NCI-H526 treated with DMSO at 0.1 percent for 48 hours (cell line): ENCODE data around the gene ZNF778.
"Not testable (repeated sequence)": the region's sequence is repeated elsewhere in the genome, so short reads cannot be mapped to it uniquely, and the experiment has no call there.

Source experiments
- DNase-seq: peaks from one replicate; lab custom pipeline; 2025; lab: John Stamatoyannopoulos, UW

Gene ZNF778

DNA sequence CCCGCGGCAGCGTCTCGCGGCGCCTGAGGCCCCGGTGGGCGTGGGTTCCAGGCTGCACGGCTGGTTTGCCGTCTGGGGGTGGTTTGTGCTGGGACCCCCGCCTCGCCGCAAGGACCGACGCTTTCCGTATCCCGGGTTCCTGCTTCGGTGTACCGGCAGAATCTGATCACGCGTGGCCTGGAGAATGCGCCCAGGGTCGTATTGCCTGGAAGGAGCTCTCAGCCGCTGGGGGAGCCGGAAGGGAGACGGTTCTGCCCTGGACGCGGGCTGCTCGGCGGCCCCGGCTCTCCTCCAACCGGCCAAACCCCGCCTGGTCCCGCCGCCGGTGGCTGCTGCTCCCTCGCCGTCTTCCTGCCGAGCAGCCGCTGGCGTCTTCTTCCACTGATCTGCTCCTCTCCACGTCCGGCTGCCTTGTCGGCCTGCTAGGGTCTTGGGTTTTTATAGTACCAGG lies 39.8 kb downstream of the ZNF778 start:
- DNase-seq, result no peak

DNA sequence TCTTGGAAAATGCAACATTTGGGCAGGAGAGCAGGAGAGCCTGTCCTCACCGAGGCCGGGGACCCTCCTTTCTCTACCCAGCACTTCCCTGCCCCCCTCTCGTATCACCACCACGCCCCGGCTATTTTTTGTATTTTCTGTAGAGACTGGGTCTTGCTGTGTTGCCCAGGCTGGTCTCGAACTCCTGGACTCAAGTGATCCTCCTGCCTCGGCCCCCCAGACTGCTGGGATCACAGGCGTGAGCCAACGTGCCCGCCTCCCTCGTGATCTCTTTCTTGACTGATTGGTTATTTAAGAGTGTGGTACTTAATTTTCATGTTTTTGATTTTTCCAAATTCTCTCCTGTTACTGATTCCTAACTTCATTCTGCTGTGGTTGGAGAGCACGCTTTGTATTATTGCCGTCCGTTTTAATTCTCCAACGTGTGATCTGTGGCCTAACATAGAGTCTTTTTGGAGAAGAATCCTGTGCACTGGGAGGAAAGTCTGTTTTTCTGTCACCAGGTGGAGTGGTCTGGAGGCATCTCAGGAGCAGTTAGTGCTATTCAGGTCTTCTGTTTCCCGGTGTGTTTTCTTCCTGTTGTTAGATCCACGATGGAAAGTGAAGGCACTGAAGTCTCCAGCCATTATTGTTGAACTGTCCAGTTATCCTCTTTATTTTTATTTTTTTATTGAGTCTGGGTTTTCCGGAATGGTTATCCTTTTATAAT lies 40.4 kb downstream of the ZNF778 start:
- DNase-seq, result no peak

DNA sequence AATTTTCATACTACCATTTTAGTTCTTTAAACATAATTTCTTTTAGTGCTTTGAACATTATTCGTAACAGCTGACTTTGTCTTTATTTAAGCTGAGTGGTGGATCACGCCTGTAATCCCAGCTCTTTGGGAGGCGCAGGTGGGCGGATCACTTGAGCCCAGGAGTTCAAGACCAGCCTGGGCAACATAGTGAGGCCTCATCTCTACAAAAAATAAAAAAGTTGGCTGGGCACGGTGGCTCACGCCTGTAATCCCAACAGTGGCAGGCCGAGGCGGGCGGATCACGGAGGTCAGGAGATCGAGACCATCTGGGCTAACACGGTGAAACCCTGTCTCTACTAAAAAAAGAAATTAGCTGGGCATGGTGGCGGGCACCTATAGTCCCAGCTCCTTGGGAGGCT lies 42.4 kb downstream of the ZNF778 start:
- not testable (repeated sequence) for DNase-seq

DNA sequence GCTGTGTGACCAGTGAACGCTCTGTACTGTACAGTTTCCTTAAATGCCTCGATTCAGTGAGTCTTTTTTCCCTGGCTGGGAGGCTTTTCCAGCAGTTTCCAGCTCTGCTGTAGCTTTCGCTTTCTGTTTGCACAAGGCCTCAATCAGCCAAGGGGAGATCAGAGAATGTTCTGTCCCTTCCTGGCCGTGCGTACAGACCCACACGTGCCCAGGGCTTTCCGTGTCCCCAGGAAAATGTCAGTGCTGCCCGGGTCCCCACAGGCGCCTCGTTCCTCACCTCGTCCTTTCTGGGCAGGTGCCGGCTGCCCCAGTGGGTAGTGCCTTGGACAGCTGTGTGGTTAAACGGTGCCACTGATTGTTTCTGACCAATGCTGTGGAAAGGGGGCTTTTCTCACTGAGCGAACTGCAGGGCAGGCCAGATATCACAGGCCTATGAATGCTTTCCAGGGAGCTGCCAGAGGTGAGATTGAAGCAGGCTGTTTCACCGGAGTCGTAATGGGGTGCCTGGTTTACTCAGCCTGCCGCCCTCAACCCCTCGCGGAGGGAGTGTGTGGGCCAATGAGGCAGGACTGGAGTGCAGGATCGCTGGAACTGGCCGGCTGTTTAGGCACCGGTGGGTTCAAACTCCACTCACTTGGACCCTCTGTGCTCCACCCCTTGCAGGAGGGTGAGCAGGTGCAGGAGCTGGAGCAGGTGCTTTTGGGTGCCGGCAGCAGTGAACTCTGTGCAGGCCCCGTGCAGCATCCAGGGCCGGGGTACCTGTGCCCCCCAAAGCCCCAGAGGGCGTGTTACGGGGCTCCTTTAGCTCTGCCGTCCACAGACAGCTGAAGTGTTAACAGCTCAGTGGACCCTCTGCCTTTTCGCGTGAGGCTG lies 44.4 kb downstream of the ZNF778 start:
- DNase-seq, result no peak

DNA sequence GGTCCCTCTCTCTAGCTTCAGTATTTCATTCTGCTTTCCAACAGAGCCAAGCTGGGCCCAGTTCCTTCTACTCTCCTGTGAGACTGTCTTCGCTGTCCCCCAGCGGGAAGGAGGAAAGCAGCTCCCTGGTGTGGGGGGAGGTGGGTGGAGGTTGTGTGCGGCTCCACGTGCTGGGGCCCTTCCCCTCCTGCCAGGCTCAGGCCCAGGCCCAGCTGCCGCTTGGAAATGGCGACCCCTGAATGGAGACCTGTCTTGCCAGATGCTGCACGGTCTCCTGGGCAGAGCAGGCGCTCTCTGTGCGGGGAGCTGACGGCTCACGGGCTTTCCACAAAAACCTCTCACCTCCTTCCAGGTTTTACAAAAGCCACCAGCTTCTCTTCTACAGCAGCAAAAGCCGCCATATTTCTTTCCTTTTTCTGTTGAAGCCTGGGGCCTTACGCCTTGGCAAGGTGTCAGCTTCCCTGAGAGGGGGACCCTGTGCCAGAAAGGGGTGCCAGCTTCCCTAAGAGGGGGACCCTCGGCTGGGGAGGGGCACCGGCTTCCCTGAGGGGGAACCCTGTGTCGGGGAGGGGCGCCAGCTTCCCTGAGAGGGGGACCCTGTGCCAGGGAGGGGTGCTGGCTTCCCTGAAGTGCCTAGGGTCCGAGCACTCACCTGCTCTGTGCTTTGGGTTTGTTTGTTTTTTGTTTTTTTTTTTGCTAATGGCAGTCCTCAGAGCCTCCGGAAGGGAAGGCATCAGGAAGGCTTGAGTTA lies 47.5 kb downstream of the ZNF778 start:
- no peak for DNase-seq

DNA sequence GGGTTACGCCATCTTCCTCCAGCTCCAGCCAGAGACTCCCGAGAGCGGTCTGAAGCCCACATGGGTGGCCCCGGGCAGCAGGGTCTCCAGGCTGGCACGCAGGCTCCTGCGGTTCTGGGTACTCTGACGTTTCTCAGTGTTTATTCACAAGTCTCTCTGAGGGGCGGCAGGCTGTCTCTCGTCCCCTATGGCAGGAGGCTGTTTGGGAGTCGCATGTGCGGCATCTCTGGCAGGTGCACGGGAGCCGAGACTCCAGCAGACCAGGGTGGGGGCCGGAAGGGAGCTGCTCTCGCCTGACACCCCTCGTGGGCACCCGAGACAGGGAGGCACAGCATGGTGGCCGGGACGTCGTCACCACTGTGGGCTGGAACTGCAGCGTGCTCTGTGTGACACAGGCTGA lies 48.1 kb downstream of the ZNF778 start:
- DNase-seq, result no peak

DNA sequence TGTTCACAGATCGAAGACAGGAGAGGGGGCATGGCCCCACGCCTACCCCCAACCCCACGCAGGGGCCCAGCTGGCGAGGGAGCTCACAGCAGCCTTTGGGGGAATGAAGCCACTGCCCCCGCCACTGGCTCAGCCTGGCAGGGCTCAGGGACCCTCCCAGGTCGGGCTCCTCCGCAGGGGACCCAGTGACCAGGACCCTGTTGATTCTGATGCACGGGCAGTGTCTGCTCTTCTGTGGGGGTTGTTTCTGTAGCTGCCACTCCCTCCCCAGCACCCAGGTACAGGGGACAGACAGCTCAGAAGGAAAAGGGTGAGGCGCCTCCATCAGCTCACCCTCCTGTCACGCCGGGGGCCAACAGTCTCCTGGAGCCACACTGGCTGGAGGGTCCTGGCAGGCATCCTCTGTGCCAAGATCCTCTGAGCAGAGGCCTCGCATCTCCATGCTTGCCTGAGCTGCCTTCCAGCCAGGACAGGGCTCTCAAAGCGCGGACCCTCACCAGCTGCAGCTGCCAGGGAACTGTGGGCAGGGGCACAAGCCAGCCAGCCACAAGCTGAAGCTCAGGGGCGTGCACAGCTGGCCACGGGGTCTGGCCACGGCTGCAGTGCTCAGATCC lies 49.1 kb downstream of the ZNF778 start:
- no peak for DNase-seq

DNA sequence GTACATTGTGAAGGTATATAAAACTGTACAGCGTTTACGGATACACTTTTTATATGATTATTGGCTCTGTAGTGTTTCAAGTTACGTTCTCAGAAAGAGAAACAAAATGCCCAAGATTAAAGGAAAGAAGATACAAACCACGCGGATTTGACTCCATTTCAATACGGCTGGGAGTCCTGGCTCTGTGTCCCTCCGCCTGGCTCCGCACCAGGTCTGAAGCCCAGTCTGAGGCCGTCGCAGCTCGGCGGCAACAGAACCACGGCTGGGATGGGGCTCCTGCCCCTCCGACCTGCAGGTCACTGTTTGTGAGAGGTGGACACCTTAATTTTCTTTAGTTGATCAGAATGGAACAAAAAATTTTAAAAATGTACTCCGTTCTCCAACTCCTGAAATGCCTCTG lies 50.2 kb downstream of the ZNF778 start:
- not testable (repeated sequence) for DNase-seq

DNA sequence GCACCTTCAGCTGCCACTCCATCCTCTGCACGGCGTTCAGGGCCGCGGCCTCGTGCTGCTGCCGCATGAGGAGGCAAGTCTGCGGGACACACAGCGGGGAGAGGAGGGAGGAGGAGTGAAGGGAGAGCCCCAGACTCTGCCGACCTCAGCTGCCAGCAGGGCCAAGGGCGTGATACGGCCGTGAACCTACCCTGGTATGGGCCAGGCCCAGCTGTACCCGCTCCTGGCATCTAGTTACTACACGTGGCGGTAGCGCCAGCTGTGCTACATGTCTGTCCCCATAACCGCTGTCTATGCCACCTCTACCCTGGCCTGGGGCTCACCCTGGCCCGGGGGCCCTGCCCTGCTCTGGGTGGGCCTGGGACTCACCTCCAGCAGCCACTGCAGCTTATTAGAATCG lies 51.1 kb downstream of the ZNF778 start:
- no peak for DNase-seq

DNA sequence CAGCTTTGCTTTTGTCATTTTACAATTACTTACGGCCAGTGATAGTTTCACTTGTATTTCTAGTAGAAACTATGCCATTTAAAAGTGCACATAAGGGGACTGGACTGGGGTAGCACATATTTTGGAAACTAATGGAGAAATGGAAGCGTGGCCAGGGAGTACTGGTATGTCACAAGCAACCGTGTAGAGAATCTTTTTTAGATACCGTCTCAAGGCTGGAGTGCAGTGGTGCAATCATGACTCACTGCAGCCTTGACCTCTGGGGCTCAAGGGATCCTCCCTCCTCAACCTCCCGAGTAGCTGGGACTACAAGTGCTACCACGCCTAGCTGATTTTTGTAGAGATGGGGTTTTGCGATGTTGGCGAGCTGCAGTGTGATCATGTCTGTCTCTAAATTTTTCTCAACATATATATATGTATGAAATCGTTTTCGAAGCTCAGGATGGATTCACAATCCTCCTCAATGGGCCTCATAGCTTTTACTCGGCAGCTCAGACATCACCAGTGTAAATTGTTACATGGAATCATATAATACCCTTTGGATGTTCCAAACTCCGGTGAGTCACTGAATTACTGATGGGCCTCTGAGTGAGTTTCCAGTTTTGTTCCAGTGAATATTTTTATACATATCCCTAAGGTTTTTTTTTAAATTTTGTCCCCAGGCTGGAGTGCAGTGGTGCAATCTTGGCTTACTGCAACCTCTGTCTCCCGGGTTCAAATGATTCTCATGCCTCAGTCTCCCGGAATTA lies 51.7 kb downstream of the ZNF778 start:
- DNase-seq, result no peak

DNA sequence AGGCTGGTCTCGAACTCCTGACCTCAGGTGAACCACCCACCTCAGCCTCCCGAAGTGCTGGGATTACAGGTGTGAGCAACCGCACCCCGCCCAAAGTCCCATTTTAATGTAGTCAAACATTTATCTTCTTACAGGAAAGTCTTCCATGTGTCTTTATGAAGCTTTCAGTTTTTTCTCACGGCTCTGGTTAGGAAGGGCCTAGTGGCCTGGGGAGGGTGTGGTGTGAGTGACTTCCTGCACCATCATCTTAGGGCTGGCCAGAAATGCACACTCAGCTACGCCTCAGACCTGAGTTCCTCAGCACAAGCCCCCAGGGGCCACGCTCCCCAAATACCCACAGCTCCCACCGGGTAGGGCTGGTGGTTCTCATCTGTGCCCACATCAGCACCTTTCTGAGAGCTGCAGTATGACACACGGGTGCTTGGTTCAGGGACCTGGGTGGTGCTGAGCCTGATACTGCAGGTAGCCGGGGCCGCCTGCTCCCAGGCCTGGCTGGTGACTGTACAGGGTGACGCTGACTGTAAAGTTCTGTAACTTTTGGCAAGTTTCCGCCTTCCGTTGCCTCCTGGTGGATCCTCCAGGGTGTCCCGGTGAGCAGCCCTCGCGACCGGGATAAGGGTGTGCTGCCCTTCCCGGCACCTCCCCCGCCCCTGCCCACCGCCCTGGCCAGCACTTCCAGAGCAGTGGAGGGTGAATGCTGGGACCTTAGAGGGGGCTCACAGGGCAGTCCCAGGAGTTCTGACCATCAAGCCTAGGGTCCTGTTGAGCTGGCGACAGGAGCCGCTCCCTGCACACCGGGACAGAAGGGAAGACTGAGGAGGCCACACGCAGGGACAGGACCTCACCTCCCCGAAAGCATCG lies 52.5 kb downstream of the ZNF778 start:
- DNase-seq, result no peak

DNA sequence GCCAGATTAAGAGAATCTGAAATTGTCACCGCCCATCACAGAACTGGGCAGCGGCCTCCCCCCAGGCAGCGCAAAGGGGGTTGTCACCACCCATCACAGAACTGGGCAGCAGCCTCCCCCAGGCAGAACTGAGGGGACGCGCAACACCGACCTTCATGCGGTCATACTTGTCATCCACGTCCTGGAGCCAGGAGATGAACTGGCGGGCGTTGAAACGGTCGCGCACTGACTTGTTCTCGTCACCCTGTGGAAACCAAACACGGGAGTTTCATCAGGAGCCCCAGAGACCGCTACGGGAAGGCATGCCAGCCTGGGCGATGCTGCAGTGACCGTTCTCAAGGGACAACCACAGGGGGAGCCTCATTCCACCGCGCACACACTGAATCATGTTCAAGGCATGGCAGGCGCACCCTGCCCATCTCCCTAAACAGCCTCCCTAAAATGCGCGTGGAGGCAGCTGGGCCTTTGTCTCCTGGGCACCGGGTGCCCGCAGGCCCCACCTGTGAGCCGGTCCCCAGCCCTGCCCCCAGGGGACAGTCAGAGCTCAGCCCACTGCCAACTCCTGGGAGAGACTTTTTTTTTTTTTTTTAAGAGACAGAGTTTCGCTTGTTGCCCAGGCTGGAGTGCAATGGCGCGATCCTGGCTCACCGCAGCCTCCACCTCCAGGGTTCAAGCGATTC lies 53.3 kb downstream of the ZNF778 start:
- no peak for DNase-seq

DNA sequence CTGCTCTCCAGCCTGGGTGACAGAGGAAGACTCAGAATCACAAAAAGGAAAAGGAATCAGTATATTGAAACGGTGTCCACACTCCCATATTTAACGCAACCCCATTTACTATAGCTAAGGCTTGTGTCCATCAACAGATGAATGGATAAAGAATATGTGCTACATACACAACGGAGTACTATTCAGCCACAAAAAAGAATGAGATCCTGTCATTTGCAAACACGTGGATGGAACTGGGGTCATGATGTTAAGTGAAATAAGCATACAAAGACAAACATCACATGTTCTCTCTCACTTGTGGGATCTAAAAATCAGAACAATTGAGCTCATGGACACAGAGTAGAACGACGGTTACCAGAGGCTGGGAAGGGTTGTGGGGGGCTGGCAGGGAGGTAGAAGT lies 55.1 kb downstream of the ZNF778 start:
- no peak for DNase-seq

DNA sequence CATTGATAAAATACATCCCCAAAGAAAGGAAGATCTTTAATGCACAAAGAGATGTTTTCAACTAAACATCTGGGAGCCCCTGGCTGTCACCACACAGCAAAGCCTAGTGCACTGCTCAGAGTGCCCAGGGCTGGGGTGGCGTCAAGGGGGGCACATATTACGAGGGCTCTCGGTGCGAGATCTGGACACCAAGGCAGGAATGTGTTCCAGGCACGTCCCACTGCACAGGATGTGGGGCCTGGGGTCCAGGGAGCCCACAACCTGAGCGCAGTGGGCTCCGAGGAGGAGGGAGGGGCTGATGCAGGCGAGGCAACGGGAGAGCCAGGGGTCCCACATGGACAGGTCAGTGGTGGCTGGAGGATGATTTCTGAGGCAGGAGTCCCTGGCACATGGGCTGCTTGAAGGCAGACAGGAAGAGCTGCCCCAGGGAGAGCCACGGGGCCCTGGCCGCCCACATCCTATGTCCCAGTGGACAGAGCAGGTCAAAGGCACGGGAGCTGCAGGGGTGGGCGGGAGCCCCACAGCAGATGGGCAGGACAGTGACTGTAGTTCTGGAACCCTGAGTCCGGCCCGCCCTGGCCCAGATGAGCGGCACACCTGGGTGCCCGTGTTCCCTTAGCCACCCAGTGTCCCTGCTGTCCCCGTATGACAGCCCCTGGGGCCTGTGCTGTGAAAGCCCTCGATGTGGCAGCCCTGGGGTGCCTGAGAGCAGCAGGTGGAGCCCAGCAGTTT lies 56.4 kb downstream of the ZNF778 start:
- no peak for DNase-seq

DNA sequence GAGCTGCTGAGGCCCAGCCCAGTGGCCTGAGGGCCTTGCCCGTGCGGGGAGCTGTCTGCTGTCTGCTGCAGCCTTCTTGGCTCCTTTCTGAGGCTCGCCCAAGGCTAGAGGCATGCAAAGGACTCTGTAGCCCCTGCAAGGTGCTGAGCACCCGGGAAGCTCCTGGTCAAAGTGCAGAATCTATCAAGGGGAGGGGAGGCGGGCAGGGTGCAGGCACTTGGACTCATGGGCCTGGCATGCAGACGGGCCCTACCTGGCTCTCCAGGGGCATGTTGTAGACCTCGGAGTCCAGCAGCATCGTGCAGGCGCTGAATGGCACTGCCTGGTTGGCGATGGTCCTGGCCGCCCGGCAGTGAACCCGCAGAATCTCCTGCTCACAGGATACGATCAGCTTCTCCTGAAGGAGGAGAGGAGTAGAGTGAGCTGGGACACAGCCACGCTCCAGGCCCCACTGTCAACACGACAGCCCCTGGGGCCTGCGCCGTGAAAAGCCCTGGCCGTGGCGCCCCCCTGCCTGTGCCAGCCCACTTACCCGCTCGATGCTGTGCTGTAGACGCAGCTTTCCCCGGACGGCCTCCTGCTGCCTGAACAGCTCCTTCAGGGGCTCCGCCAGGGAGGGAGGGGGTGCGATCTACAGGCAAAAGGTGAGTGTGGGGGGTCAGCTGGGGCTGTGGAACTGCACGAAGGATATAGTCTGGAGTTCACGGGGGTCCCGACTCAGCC lies 57.2 kb downstream of the ZNF778 start:
- no peak for DNase-seq

DNA sequence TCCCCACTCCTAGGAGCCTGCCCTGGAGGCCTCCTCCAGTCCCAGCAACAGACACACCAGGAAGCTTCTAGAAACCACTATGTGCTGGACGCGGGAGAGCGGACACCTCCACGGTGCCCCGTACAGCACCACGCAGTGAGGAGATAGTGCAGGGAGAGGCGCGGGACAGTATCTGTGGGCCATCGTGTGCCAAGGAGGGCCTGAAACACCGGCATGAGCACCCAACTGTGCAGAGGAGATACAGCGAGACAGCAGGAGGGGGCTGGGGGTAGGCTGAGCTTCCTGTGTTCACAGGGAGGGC lies 57.7 kb downstream of the ZNF778 start:
- no peak for DNase-seq

DNA sequence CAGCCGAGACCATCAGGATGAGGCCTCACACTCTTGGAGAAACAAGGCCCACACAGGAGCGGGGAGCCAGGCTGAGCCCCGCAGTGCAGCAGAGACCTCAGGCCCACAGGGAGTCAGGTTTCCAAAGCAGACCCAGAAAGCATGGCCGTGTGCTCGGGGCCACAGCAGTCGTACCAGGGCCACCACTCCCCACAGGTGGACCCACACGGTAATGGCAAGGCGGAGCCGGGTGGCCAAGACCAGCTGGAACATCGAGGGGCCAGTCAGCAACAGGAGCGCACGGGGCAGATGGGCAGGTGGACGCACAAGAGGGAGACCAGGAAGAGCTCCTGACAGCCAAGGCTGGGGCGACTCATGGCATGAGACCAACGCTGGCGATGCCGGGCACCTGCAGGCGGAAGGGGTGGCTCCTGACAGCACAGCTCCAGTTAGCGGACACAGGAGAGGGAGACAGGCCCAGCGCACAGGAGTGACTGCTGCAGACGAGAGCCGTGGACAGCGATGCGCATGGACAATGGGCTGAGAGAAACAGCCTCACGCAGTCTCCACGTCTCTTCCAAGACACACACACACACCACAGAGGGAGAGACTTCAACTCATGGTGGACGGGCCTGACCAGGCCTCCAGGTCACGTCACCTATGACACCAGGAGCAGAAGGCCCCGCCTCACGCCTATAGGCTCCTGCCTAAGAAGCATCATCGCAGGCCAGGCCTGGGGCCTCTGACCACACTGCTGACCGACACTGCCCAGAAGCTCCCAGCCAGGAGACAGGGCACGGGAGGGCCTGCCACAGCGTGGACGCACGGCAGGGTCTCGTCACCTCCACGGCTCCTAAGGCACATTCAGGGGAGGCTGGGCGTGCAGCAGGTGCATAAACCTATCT lies 58.6 kb downstream of the ZNF778 start:
- no peak for DNase-seq

DNA sequence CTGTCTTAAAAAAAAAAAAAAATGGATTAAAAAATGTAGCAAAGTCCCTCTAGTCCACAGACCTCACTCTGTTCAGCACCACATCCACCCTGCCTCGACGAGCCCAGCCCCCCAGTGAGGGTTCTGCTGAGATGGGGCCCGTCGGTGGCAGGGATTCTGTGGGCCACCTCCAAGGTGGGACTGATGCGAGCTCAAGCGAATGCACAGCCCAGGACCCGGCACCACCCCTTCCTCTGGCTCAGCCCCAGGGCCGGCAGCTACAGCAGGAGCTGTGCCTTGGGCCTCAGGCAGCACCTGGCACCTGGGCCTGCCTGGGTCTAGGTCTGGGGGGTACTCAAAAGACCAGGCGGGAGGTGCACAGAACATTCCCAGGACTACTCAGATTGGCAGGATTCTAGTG lies 59.5 kb downstream of the ZNF778 start:
- no peak for DNase-seq
